ENCODE measurements around the gene PKP1.
"Not testable (repeated sequence)": the region's sequence is repeated elsewhere in the genome, so short reads cannot be mapped to it uniquely, and the experiment has no call there.

PKP1 gene, protein sequence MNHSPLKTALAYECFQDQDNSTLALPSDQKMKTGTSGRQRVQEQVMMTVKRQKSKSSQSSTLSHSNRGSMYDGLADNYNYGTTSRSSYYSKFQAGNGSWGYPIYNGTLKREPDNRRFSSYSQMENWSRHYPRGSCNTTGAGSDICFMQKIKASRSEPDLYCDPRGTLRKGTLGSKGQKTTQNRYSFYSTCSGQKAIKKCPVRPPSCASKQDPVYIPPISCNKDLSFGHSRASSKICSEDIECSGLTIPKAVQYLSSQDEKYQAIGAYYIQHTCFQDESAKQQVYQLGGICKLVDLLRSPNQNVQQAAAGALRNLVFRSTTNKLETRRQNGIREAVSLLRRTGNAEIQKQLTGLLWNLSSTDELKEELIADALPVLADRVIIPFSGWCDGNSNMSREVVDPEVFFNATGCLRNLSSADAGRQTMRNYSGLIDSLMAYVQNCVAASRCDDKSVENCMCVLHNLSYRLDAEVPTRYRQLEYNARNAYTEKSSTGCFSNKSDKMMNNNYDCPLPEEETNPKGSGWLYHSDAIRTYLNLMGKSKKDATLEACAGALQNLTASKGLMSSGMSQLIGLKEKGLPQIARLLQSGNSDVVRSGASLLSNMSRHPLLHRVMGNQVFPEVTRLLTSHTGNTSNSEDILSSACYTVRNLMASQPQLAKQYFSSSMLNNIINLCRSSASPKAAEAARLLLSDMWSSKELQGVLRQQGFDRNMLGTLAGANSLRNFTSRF

GRCh38 chr1:201282931-201283829, at the start of gene PKP1:
Gene PKP1, plus strand, starts transcription at chr1:201283506. Its CDS starts 197 bp downstream, at chr1:201283703.
- no peak for DNase-seq

DNA sequence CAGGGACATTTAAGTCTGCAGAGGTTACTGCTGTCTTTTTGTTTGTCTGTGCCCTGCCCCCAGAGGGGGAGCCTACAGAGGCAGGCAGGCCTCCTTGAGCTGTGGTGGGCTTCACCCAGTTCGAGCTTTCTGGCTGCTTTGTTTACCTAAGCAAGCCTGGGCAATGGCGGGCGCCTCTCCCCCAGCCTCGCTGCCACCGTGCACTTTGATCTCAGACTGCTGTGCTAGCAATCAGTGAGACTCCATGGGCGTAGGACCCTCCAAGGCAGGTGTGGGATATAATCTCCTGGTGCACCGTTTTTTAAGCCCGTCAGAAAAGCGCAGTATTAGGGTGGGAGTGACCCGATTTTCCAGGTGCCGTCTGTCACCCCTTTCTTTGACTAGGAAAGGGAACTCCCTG, 43.7 kb upstream of the PKP1 start:
- not testable (repeated sequence) for DNase-seq

- no peak for DNase-seq
These were observed 43.1 kb upstream of the PKP1 start for GRCh38 chr1:201240171-201240570.

DNA sequence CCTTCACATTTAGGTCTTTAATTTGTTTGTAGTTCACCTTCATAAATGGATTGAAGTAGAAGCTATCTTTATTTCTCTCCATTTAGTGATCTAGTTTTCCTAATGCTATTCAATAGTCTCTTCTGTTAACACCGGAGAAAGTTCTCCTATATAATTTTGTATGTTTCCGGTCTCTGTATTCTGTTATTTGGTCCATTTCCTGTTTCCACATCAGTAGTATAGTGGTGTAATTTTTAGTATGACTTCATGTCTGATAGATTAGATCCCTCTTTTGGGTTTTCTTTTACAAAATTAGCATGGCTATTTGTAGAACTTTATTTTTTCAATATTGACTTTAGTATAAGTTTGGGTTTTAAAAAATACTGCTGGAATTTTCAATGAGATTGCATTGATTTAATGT, 41.6 kb upstream of the PKP1 start:
- DNase-seq, result no peak

GRCh38 chr1:201245082-201245481, 38.2 kb upstream of the PKP1 start:
- peak; percentile 23 for DNase-seq

GRCh38 chr1:201248721-201249559, 34.4 kb upstream of the PKP1 start:
- DNase-seq, result no peak

DNA sequence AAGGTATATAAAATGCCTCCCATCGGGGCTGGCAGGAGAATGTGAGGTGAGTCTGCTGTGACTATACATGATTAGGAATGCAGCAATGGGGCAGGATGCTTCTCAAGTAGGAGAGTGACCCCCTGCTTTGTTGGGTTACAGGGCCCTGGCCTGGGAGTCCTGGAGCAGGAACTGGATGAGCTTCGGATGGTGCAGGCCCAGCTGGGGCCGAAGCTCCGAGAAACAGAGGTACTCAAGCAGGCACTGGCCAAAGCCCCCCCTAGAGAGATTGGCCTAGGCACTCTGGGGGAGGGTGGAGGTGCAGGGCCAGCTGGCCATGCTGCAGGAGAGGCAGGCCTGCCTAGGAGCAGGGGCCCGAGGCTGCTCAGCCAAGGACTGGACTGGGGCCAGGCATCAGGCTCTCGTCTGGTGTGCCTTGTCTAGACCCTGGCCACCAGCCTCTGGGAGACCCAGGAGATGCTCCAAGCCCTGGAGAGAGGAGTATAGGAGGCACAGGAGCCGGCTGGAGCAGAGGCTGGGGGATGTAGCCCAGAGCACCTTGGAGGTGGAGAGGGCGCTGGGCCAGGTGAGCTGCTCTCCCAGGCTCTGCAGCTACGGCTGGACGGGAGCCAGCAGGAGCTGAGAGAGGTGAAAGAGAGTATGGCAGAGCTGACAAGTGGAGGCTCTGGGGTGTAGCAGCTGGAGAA, 32.8 kb upstream of the PKP1 start:
- DNase-seq, result peak; percentile 43

- no peak for DNase-seq
These were observed 31.9 kb upstream of the PKP1 start for GRCh38 chr1:201251411-201251810.

DNA sequence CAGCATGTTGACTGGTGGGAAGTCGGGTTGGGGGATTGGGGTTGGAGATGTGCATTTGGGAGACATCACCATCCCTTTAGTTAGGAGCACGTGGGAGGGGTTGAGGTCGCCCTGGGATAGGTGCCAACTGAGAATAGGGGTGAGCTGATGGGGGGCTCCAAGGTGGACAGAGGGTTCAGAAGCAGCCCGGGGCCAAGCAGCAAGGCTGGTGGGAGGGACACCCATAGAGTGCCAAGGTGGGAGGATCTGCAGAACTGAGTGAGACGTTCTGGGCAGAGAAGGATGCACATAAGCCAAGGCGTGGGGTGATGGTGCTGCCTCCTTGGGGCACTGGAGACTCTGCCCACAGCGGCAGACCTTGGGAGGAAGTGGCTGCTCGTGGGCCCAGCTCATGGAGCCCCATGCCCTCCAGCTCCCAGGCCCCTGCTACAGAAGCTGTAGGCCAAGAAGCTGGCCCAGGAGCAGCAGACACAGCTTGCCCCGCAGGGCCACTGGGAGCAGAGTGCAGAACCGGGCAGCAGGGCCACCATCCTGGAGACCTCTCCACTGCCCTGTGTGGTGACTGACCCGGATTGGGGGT, 31.4 kb upstream of the PKP1 start:
- no peak for DNase-seq

DNA sequence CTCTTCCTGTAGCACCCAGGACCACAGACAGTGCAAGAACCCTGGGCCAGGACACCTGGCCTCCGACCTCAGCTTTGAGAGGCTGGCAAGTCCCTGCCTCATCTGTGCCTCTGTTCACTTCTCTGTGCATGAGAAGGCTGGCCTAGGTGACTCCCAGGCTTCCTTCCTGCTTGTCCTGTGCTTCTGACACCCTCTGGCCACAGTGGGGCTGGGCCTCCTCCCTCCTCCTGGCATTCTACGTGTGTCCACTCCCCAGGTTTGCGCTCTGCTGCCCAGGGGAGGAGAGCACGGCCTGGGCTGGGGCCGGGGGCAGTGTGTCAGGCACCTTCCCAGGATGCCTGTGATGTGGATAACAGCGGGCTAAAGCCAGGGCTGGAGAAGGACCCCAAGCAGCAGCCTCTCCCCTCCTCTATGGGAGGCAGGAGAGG, 30.3 kb upstream of the PKP1 start:
- no peak for DNase-seq

GRCh38 chr1:201253411-201253810, 29.9 kb upstream of the PKP1 start:
- DNase-seq, result no peak

- DNase-seq, result no peak
These were observed 29.2 kb upstream of the PKP1 start for GRCh38 chr1:201253906-201254624.

GRCh38 chr1:201254625-201255478, 28.5 kb upstream of the PKP1 start:
- DNase-seq, result peak; percentile 18

DNA sequence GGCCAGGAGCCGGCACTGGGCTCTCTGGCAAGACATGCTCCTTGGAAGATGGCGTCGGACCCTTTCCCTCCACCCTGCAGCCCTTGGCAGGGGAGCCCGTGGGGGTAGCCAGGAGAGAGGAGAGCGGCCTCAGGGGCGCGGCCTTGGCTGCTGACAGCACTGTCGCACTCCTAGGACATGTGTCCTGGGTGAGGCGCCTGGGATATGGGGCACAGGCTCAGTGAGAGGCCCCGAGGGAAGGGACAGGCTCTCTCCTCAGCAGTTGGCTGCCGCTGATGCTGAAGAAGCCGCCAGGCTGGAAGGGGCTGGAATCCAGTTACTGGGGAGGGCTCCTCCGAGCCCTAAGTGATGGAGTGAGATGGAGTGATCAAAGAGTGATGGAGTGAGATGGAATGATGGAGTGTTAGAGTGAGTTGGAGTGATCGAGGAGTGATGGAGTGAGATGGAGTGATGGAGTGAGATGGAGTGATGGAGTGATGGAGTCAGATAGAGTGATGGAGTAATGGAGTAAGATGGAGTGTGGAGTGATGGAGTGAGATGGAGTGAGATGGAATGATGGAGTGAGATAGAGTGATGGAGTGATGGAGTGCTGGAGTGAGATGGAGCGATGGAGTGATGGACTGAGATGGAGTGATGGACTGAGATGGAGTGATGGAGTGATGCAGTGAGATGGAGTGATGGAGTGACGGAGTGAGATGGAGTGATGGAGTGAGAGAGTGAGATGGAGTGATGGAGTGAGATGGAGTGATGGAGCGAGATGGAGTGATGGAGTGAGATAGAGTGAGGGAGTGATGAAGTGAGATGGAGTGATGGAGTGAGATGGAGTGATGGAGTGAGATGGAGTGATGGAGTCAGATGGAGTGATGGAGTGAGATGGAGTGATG, 27.6 kb upstream of the PKP1 start:
- DNase-seq, result no peak

DNA sequence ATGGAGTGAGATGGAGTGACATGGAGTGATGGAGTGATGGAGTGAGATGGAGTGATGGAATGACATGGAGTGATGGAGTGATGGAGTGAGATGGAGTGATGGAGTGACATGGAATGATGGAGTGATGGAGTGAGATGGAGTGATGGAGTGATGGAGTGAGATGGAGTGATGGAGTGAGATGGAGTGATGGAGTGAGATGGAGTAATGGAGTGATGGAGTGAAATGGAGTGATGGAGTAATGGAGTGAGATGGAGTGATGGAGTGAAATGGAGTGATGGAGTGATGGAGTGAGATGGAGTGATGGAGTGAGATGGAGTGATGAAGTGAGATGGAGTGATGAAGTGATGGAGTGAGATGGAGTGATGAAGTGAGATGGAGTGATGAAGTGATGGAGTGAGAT, 25.2 kb upstream of the PKP1 start:
- DNase-seq, result not testable (repeated sequence)

DNA sequence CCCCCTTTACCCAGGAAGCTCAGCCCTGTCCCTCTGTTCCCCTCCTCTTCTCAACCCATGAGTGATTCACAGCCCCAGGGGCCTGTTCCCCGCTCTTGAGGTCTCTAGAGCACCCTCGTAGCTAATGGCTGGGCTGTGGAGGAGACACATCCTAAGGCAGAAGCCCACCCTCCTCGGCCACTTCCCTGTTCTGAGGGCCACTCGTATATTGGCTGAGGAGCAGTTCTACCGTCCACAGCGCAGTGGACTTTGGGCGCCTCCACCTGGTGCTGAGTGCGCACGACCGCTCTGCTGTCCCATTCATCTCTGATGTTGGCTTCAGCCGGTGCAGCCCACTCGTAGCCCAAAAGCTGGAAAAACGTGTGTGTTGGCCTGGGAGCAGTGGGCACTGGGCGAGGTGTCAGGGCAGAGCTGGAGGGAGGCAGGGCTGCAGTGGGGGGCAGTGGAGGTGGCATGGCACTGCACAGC, 24.5 kb upstream of the PKP1 start:
- DNase-seq, result no peak

DNA sequence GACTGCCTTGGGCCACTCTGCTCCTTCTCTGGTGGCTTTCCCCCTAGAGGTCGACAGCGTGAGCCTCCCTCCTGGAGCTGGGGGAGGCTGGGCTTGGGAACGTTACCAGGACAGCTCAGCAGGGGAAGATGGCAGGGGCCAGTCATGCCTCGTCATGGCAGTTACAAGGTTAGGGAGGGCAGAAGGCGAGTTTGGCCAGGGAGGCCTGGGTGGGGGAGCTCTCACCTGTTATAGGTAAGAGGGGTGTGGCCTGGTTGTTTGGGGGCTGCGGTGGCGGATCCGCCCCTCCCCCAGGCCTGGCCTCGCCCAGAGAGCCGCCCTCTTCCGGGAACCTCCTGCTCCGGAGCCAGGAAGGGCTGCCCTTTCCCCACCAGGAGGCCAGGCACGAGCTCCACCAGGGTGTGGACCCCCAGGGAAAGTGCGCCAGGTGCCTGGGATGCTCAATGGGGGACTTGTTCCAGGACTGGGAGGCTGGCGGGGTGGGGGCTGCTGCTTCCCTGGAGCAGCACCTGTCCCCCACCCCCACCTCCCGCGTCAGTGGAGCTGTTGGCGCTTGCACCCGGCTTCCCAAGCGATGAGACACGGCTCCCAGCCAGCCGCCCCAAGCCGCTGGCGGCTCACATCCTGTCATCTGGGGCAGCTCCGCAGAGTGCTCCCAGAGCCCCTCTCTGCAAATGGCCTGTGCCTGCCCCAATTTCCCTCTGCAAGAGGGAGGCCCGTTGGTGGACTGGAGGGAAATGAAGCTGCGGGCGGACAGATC, 23.6 kb upstream of the PKP1 start:
- no peak for DNase-seq

DNA sequence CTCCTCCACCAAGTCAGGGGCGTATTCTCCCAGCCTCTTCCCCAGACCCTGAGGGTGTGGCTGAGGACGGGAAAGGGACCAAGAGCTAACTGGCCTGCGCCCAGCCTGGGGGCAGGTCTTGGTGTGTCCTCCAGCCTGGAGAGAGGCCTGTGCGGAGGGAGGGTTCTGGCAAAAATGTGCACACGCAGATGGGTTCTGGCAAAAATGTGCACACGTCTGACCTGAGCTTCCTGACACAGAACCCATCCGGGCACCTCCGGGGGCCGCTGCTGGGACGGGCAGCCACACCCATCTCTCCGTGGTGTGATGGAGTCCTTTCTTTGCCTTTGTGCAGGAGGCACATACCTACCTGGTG, 23.1 kb upstream of the PKP1 start:
- no peak for DNase-seq
